IMR-90 (cell line): ENCODE data around the gene FAM98B. TPM values are rescaled to one million over a fixed set of nuclear protein-coding genes. Genes with fewer than 3 reads are reported as not detected.

ENCODE experiments used
- ATAC-seq: fragments of 200-7000 bp; cut with Tn5 transposase; 2 replicates; pipeline ENCODE4 v1.9.1; 2020; ENCODE audit warnings: low read depth, mild to moderate bottlenecking, moderate library complexity
- BruUV-seq: library from RNA; stranded (reverse); fragments of 400-500 nt; replicated peaks from 2 replicates; lab custom pipeline; 2021; lab: Mats Ljungman, UMichigan
- CTCF ChIA-PET: fragments of 300-600 bp; formaldehyde crosslinking; extraction: SDS; loops from one replicate; lab custom pipeline; 2021; ENCODE audit warnings: antibody characterized with exemption; lab: Yijun Ruan, JAX
- POLR2A ChIA-PET: fragments of 300-600 bp; sonication (Branson Sonifier 250); formaldehyde crosslinking; loops from one replicate; lab custom pipeline; 2022; ENCODE audit warnings: antibody characterized with exemption; ENCODE audit not compliant: unreplicated experiment; lab: Charles Lee
- DNase-seq: peaks from one replicate; pipeline ENCODE4 v3.0.0; 2013
- H2AFZ ChIP-seq: replicated peaks from 2 replicates; pipeline ENCODE3; 2013; ENCODE audit warnings: low read length, mild to moderate bottlenecking; ENCODE audit not compliant: poor library complexity
- H2AK5ac ChIP-seq: 2 replicates; pipeline ENCODE4 v1.6.1; 2013; ENCODE audit warnings: low read depth, low read length, inconsistent platforms
- H2AK9ac ChIP-seq: replicated peaks from 2 replicates; pipeline ENCODE3; 2013; ENCODE audit warnings: mild to moderate bottlenecking, low read depth, low read length, moderate library complexity; ENCODE audit not compliant: poor library complexity
- H2BK120ac ChIP-seq: 2 replicates; pipeline ENCODE4 v1.6.1; 2013; ENCODE audit warnings: low read depth, low read length, inconsistent platforms
- H2BK15ac ChIP-seq: 3 replicates; pipeline ENCODE4 v1.6.1; 2013; ENCODE audit warnings: low read depth, low read length, inconsistent platforms
- H2BK20ac ChIP-seq: 2 replicates; pipeline ENCODE4 v1.6.1; 2013; ENCODE audit warnings: low read depth, mild to moderate bottlenecking, inconsistent platforms, low read length, moderate library complexity
- H2BK5ac ChIP-seq: 2 replicates; pipeline ENCODE4 v1.6.1; 2013; ENCODE audit warnings: mild to moderate bottlenecking, low read depth, low read length, inconsistent platforms; ENCODE audit not compliant: poor library complexity, severe bottlenecking
- H3K14ac ChIP-seq: replicated peaks from 2 replicates; pipeline ENCODE4 v1.6.1; 2013; ENCODE audit warnings: low read depth, low read length, inconsistent platforms
- H3K18ac ChIP-seq: 2 replicates; pipeline ENCODE4 v1.6.1; 2013; ENCODE audit warnings: low read depth, low read length, control low read depth
- H3K23ac ChIP-seq: 2 replicates; pipeline ENCODE4 v1.6.1; 2013; ENCODE audit warnings: low read depth, low read length, inconsistent platforms
- H3K27ac ChIP-seq: 2 replicates; pipeline ENCODE4 v1.5.1; 2013; ENCODE audit warnings: mild to moderate bottlenecking, control low read depth, low read length; ENCODE audit not compliant: insufficient read depth
- H3K27me3 ChIP-seq: 2 replicates; pipeline ENCODE4 v1.6.1; 2013; ENCODE audit warnings: low read length; ENCODE audit not compliant: control insufficient read depth, insufficient read depth
- H3K36me3 ChIP-seq: 2 replicates; pipeline ENCODE4 v1.6.1; 2013; ENCODE audit warnings: low read length, mixed read lengths; ENCODE audit not compliant: control insufficient read depth, insufficient read depth
- H3K4ac ChIP-seq: 2 replicates; pipeline ENCODE4 v1.6.1; 2013; ENCODE audit warnings: low read depth, low read length, inconsistent platforms
- H3K4me1 ChIP-seq: 2 replicates; pipeline ENCODE4 v1.6.1; 2013; ENCODE audit warnings: low read length, mixed read lengths; ENCODE audit not compliant: control insufficient read depth, insufficient read depth
- H3K4me2 ChIP-seq: 2 replicates; pipeline ENCODE4 v1.6.1; 2013; ENCODE audit warnings: low read depth, mild to moderate bottlenecking, control low read depth, low read length, moderate library complexity
- H3K4me3 ChIP-seq: 2 replicates; pipeline ENCODE4 v1.5.1; 2013; ENCODE audit warnings: low read depth, mild to moderate bottlenecking, control low read depth, low read length, moderate library complexity; ENCODE audit not compliant: insufficient read depth
- H3K56ac ChIP-seq: 2 replicates; pipeline ENCODE4 v1.6.1; 2013; ENCODE audit warnings: low read length, inconsistent platforms; ENCODE audit not compliant: insufficient read depth; ENCODE audit errors: extremely low read depth
- H3K79me1 ChIP-seq, 2 experiments: 2 replicates each; pipeline ENCODE4 v1.6.1; 2013; ENCODE audit warnings: low read length in 2 of 2, inconsistent platforms in 1 of 2, low read depth in 1 of 2
- H3K9ac ChIP-seq: 2 replicates; pipeline ENCODE4 v1.6.1; 2013; ENCODE audit warnings: low read depth, low read length, control low read depth
- H3K9me1 ChIP-seq: 2 replicates; pipeline ENCODE4 v1.6.1; 2013; ENCODE audit warnings: low read length, inconsistent platforms; ENCODE audit not compliant: insufficient read depth
- H3K9me3 ChIP-seq: 2 replicates; pipeline ENCODE4 v1.6.1; 2013; ENCODE audit warnings: low read length; ENCODE audit not compliant: control insufficient read depth, insufficient read depth
- H4K20me1 ChIP-seq: 2 replicates; pipeline ENCODE4 v1.6.1; 2013; ENCODE audit warnings: low read length, inconsistent platforms; ENCODE audit not compliant: insufficient read depth
- H4K5ac ChIP-seq: 2 replicates; pipeline ENCODE4 v1.6.1; 2013; ENCODE audit warnings: mild to moderate bottlenecking, low read depth, low read length, control low read depth
- H4K8ac ChIP-seq, 2 experiments: 2 replicates each; pipeline ENCODE4 v1.6.1; 2013; ENCODE audit warnings: low read depth in 2 of 2, low read length in 2 of 2, control low read depth in 1 of 2, inconsistent platforms in 1 of 2
- H4K91ac ChIP-seq: 2 replicates; pipeline ENCODE4 v1.6.1; 2013; ENCODE audit warnings: low read depth, low read length, inconsistent platforms; ENCODE audit not compliant: insufficient read depth
- CHD1 ChIP-seq: IDR thresholded peaks from 2 replicates; pipeline ENCODE4 v1.6.1; 2012; ENCODE audit warnings: low read depth, low read length, improper control_type of control experiment
- FOS ChIP-seq: fragments of 150-350 bp; IDR thresholded peaks from 2 replicates; pipeline ENCODE4 v1.6.1; 2016; ENCODE audit warnings: low read depth, low read length
- NFE2L2 ChIP-seq: fragments of 150-350 bp; IDR thresholded peaks from 2 replicates; pipeline ENCODE4 v1.6.1; 2016; ENCODE audit warnings: low read depth, mild to moderate bottlenecking, low read length
- RFX5 ChIP-seq: IDR thresholded peaks from 2 replicates; pipeline ENCODE4 v1.8.0; 2012; ENCODE audit warnings: low read depth, mild to moderate bottlenecking, low read length, moderate library complexity
- WGBS, 2 experiments: methylation state at CpG; one replicate each; pipeline versions ENCODE4 v1.1.5 to v1.1.7; 2013; ENCODE audit warnings: missing lambda C conversion rate in 2 of 2; ENCODE audit not compliant: insufficient read length in 1 of 2; ENCODE audit errors: extremely low coverage in 2 of 2; 5-methylcytosine and 5-hydroxymethylcytosine counted together
- dilution Hi-C: fragments of 300-500 bp; cut with HindIII; formaldehyde crosslinking; loops from one replicate; pipeline ENCODE4 v1.14.3; 2018; ENCODE audit warnings: low sequenced_read_pairs; ENCODE audit not compliant: unreplicated experiment
- in situ Hi-C: fragments of 300-500 bp; cut with MboI; formaldehyde crosslinking; loops from 3 replicates; pipeline ENCODE4 v1.14.3; 2019; ENCODE audit warnings: low sequenced_read_pairs, inconsistent platforms, mixed read lengths
- intact Hi-C: fragments of 100-400 bp; cut with micrococcal nuclease; formaldehyde crosslinking; loops from 2 replicates; pipeline ENCODE4 v1.10.0; 2022
- polyA plus RNA-seq, 3 experiments: library from polyadenylated mRNA; depleted of rRNA; stranded (reverse); fragments of >200 nt; gene quantifications; 2 replicates each; pipeline ENCODE4 v1.2.3, GENCODE V29; 2012; ENCODE audit warnings: low replicate concordance in 1 of 3
- total RNA-seq: library from RNA; depleted of rRNA; stranded (reverse); fragments of >200 nt; gene quantifications from 2 replicates; pipeline ENCODE4 v1.2.3, GENCODE V29; 2012

FAM98B gene
- total and polyA plus RNA-seq, 2 of the 4 experiments (the other 2 are of a cell fraction) = 2.7 to 12.2 TPM

DNA sequence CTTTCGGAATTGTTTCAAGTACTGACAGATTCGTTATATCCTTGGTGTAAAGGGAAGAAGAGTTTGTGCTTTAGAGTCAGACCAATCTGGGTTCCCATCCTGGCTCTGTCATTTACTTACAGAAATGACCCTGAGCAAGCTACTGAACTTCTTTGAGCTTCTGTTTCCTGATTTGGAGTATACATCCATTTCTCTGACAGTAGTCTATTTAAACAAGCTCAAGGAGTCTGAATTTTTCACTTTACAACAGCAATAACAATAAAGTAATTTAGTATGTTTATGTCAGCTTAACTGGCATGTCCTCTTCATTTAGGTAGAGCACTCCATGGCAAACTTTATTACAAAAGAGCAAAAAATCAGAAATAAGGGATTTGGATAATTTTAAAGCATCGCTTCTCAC lies 27.8 kb downstream of the FAM98B start:
- Histone ChIP-seq H4K91ac (no peak overlapping the region), H3K9ac (no peak overlapping the region), H3K4me2 (no peak overlapping the region), H3K27me3 (no peaks in the 10 kb centered on the region), H2AK5ac (no peak overlapping the region), H3K9me1 (peaks cover 7% of the 10 kb centered on the region), H2BK120ac (no peak overlapping the region), H3K27ac (no peak overlapping the region), H3K4me1 (peaks cover 4% of the 10 kb centered on the region; the same call in 1 of the 2 replicates), H3K9me3 (no peaks in the 10 kb centered on the region), H3K79me1 (peaks cover 7 to 9% of the 10 kb centered on the region in 2 experiments), H3K18ac (no peak overlapping the region), H3K23ac (no peak overlapping the region), H3K4me3 (no peak overlapping the region), H2AFZ (no peak overlapping the region), H2BK20ac (no peak overlapping the region), H2AK9ac (no peak overlapping the region), H2BK15ac (no peak overlapping the region), H3K4ac (no peak overlapping the region), H4K5ac (no peak overlapping the region), H3K14ac (no peak overlapping the region), H2BK5ac (no peak overlapping the region), H4K8ac (no peak overlapping the region), H3K56ac (no peak overlapping the region), H4K20me1 (no peaks in the 10 kb centered on the region), H3K36me3 (peaks cover 6% of the 10 kb centered on the region)
- no TSS peak for BruUV-seq
- no peak for TF ChIP-seq FOS
- no peak for TF ChIP-seq NFE2L2
- TF ChIP-seq RFX5 = no peak
- no peak for TF ChIP-seq CHD1
- ChIA-PET CTCF (interaction anchor here (0.9 to 1.3 kb wide), 3 partner anchors 42 to 206 kb away, joined by 3 to 5 read pairs (median 3); no protein-coding TSS in a partner anchor), POLR2A (no interaction called here)
- no CpG with 5 or more reads among the region's 3 CpGs for WGBS, 2 experiments
- dilution Hi-C loops = no loop called here
- intact Hi-C loops = no loop called here
- in situ Hi-C loops = no loop called here
- ATAC-seq (no peak), DNase-seq (no peak)
